Liver (tissue), 9 donors: Measurements from ENCODE around the gene SLC16A14. TPM values are rescaled to one million over a fixed set of nuclear protein-coding genes. Genes with fewer than 3 reads are reported as not detected.

Experiments
- DNase-seq: peaks from one replicate; pipeline ENCODE4 v3.0.0-alpha.2; 2017; ENCODE audit warnings: low spot score
- H3K27ac ChIP-seq, 2 donors: one replicate each; pipeline ENCODE4 v1.7.0; 2013; ENCODE audit warnings: inconsistent platforms in 2 of 2, low read length in 2 of 2, control low read depth in 1 of 2, low read depth in 1 of 2, mild to moderate bottlenecking in 1 of 2
- H3K27me3 ChIP-seq, 4 donors: one replicate each; pipeline versions ENCODE4 v1.6.1 to v1.7.0; 2013; ENCODE audit warnings: low read length in 3 of 4, inconsistent platforms in 1 of 4, mild to moderate bottlenecking in 1 of 4, moderate library complexity in 1 of 4; ENCODE audit not compliant: control insufficient read depth in 4 of 4, insufficient read depth in 4 of 4
- H3K36me3 ChIP-seq, 4 donors: one replicate each; pipeline versions ENCODE4 v1.6.1 to v1.7.0; 2013; ENCODE audit warnings: low read length in 3 of 4, mild to moderate bottlenecking in 3 of 4, low read depth in 1 of 4, moderate library complexity in 1 of 4; ENCODE audit not compliant: control insufficient read depth in 4 of 4, insufficient read depth in 3 of 4
- H3K4me1 ChIP-seq, 4 donors: one replicate each; pipeline versions ENCODE4 v1.6.1 to v1.7.0; 2013; ENCODE audit warnings: low read length in 3 of 4, mild to moderate bottlenecking in 3 of 4, moderate library complexity in 1 of 4; ENCODE audit not compliant: control insufficient read depth in 4 of 4, insufficient read depth in 4 of 4
- H3K4me3 ChIP-seq, 3 donors: one replicate each; pipeline versions ENCODE4 v1.6.1 to v1.7.0; 2013; ENCODE audit warnings: low read length in 3 of 3, control low read depth in 1 of 3, low read depth in 1 of 3, mild to moderate bottlenecking in 1 of 3
- H3K9ac ChIP-seq, 2 donors: one replicate each; pipeline ENCODE4 v1.7.0; 2013; ENCODE audit warnings: low read length in 2 of 2, mild to moderate bottlenecking in 2 of 2, moderate library complexity in 2 of 2, control low read depth in 1 of 2, low read depth in 1 of 2
- H3K9me3 ChIP-seq, 4 donors: one replicate each; pipeline versions ENCODE4 v1.6.1 to v1.7.0; 2013; ENCODE audit warnings: low read length in 3 of 4; ENCODE audit not compliant: control insufficient read depth in 4 of 4
- EGR1 ChIP-seq, 2 donors: IDR thresholded peaks; 2 replicates each; pipeline ENCODE4 v1.6.1; 2016 to 2018; ENCODE audit warnings: antibody characterized with exemption in 2 of 2, low read depth in 2 of 2
- FOXA1 ChIP-seq: IDR thresholded peaks from 2 replicates; pipeline ENCODE4 v1.6.1; 2016; ENCODE audit warnings: antibody characterized with exemption
- FOXA2 ChIP-seq: IDR thresholded peaks from 2 replicates; pipeline ENCODE4 v1.6.1; 2016; ENCODE audit warnings: antibody characterized with exemption
- GABPA ChIP-seq, 2 donors: IDR thresholded peaks in 1 of 2; conservative IDR thresholded peaks in 1 of 2; 2 replicates each; pipeline ENCODE4 v1.6.1; 2016; ENCODE audit warnings: antibody characterized with exemption in 2 of 2, mild to moderate bottlenecking in 1 of 2, moderate library complexity in 1 of 2
- HNF4A ChIP-seq, 2 donors: conservative IDR thresholded peaks; 2 replicates each; pipeline ENCODE4 v1.6.1; 2016; ENCODE audit warnings: antibody characterized with exemption in 2 of 2, mild to moderate bottlenecking in 2 of 2
- HNF4G ChIP-seq: IDR thresholded peaks from 2 replicates; pipeline ENCODE4 v1.6.1; 2016; ENCODE audit warnings: antibody characterized with exemption
- JUND ChIP-seq, 2 donors: IDR thresholded peaks; 2 replicates each; pipeline ENCODE4 v1.6.1; 2016; ENCODE audit warnings: antibody characterized with exemption in 2 of 2
- NR2F2 ChIP-seq: IDR thresholded peaks from 2 replicates; pipeline ENCODE4 v1.6.1; 2016; ENCODE audit warnings: antibody characterized with exemption
- RAD21 ChIP-seq, 2 donors: IDR thresholded peaks; 2 replicates each; pipeline ENCODE4 v1.6.1; 2016; ENCODE audit warnings: antibody characterized with exemption in 2 of 2, mild to moderate bottlenecking in 2 of 2
- RXRA ChIP-seq, 2 donors: IDR thresholded peaks; 2 replicates each; pipeline ENCODE4 v1.6.1; 2017 to 2018; ENCODE audit warnings: antibody characterized with exemption in 2 of 2, mild to moderate bottlenecking in 1 of 2
- SP1 ChIP-seq: IDR thresholded peaks from 2 replicates; pipeline ENCODE4 v1.6.1; 2018; ENCODE audit warnings: antibody characterized with exemption, mild to moderate bottlenecking
- TAF1 ChIP-seq: conservative IDR thresholded peaks from 2 replicates; pipeline ENCODE4 v1.6.1; 2016; ENCODE audit warnings: antibody characterized with exemption, mild to moderate bottlenecking
- YY1 ChIP-seq: IDR thresholded peaks from 2 replicates; pipeline ENCODE4 v1.6.1; 2016; ENCODE audit warnings: antibody characterized with exemption, mild to moderate bottlenecking
- WGBS: extraction: QIAGEN DNeasy Blood & Tissue Kit; methylation state at CpG from one replicate; pipeline ENCODE4 v1.1.7; 2013; 5-methylcytosine and 5-hydroxymethylcytosine counted together
- polyA plus RNA-seq, 2 donors: library from polyadenylated mRNA; stranded (reverse) in 1 of 2; unstranded in 1 of 2; fragments of 200-250 nt in 1 of 2; fragments of >200 nt in 1 of 2; fragmentation: Nextera tagmentation in 1 of 2; extraction: Ambion mirVana in 1 of 2; gene quantifications; one replicate each; pipeline versions ENCODE4 v1.2.1 to v1.2.3, GENCODE V29; 2013 to 2015
- total RNA-seq, 2 donors: library from RNA; depleted of rRNA; stranded (reverse); fragments of >200 nt; gene quantifications; one replicate each; pipeline ENCODE4 v1.2.3, GENCODE V29; 2014
- TF ChIP-seq, protein P1 (sequence below): IDR thresholded peaks from 2 replicates; pipeline ENCODE4 v1.6.1; 2016; ENCODE audit warnings: antibody characterized with exemption
- TF ChIP-seq, protein P2 (sequence below): IDR thresholded peaks from 2 replicates; pipeline ENCODE4 v1.6.1; 2016; ENCODE audit warnings: antibody characterized with exemption
- TF ChIP-seq, protein P3 (sequence below): fragments of 150-350 bp; IDR thresholded peaks from 2 replicates; pipeline ENCODE4 v1.5.1; 2017; ENCODE audit warnings: improper control_type of control experiment, low read depth, low read length; ENCODE audit not compliant: missing input control
- TF ChIP-seq, protein P4 (sequence below): IDR thresholded peaks from 2 replicates; pipeline ENCODE4 v1.6.1; 2016; ENCODE audit warnings: antibody characterized with exemption
- TF ChIP-seq, protein P5 (sequence below): IDR thresholded peaks from 2 replicates; pipeline ENCODE4 v1.6.1; 2016; ENCODE audit warnings: antibody characterized with exemption, mild to moderate bottlenecking
- donor health status: healthy.
- donor health status: healthy.
- donor health status: healthy.
- donor health status: healthy.
- donor health status: healthy.

SLC16A14 gene
- total and polyA plus RNA-seq, 4 donors, result 0.28 to 3.7 (median 1.1) TPM

DNA sequence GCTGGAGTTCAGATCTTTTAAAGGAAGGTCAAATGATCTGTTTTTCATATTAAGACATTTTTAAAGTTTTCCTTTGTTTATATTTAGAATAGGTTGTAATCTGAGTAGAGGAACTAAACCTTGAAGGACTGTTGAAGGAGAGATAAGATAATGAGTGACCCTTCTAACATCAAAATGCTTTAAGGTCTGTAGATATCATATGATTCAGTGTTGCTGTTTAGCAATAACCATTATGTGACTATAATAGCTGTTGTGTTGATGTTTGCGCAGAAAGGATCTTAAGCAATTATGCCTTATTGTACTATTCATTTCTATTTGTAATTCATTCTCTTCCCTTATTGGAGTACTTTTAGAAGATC is 60.0 kb downstream of the SLC16A14 start:
- Histone ChIP-seq H3K36me3 (no peaks in the 10 kb centered on the region), H3K4me3 (no peak overlapping the region), H3K9me3 (no peaks in the 10 kb centered on the region), H3K4me1 (no peaks in the 10 kb centered on the region), H3K9ac (no peak overlapping the region), H3K27me3 (no peaks in the 10 kb centered on the region), H3K27ac (no peak overlapping the region)
- WGBS, result 91% methylated on average over 1 of the region's 1 CpG
- no peak for DNase-seq
- TF ChIP-seq, protein P1, sequence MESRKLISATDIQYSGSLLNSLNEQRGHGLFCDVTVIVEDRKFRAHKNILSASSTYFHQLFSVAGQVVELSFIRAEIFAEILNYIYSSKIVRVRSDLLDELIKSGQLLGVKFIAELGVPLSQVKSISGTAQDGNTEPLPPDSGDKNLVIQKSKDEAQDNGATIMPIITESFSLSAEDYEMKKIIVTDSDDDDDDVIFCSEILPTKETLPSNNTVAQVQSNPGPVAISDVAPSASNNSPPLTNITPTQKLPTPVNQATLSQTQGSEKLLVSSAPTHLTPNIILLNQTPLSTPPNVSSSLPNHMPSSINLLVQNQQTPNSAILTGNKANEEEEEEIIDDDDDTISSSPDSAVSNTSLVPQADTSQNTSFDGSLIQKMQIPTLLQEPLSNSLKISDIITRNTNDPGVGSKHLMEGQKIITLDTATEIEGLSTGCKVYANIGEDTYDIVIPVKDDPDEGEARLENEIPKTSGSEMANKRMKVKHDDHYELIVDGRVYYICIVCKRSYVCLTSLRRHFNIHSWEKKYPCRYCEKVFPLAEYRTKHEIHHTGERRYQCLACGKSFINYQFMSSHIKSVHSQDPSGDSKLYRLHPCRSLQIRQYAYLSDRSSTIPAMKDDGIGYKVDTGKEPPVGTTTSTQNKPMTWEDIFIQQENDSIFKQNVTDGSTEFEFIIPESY, result no peak
- no peak for TF ChIP-seq HNF4A (conservative IDR thresholded peaks at IDR 0.05)
- no peak for TF ChIP-seq FOXA1
- TF ChIP-seq, protein P2, sequence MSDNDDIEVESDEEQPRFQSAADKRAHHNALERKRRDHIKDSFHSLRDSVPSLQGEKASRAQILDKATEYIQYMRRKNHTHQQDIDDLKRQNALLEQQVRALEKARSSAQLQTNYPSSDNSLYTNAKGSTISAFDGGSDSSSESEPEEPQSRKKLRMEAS, result no peak
- no peak for TF ChIP-seq FOXA2
- TF ChIP-seq EGR1 (IDR thresholded peaks at IDR 0.05; ENCODE audit: low read depth in 2 of 2), result no peak
- TF ChIP-seq NR2F2, result no peak
- TF ChIP-seq GABPA (IDR thresholded peaks at IDR 0.05 in 1 of 2, conservative IDR thresholded peaks at IDR 0.05 in 1 of 2), result no peak
- TF ChIP-seq, protein P3, sequence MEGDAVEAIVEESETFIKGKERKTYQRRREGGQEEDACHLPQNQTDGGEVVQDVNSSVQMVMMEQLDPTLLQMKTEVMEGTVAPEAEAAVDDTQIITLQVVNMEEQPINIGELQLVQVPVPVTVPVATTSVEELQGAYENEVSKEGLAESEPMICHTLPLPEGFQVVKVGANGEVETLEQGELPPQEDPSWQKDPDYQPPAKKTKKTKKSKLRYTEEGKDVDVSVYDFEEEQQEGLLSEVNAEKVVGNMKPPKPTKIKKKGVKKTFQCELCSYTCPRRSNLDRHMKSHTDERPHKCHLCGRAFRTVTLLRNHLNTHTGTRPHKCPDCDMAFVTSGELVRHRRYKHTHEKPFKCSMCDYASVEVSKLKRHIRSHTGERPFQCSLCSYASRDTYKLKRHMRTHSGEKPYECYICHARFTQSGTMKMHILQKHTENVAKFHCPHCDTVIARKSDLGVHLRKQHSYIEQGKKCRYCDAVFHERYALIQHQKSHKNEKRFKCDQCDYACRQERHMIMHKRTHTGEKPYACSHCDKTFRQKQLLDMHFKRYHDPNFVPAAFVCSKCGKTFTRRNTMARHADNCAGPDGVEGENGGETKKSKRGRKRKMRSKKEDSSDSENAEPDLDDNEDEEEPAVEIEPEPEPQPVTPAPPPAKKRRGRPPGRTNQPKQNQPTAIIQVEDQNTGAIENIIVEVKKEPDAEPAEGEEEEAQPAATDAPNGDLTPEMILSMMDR, result no peak
- no peak for TF ChIP-seq HNF4G
- TF ChIP-seq RAD21 (IDR thresholded peaks at IDR 0.05), result no peak
- TF ChIP-seq JUND (IDR thresholded peaks at IDR 0.05), result no peak
- TF ChIP-seq, protein P4, sequence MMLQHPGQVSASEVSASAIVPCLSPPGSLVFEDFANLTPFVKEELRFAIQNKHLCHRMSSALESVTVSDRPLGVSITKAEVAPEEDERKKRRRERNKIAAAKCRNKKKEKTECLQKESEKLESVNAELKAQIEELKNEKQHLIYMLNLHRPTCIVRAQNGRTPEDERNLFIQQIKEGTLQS, result no peak
- TF ChIP-seq TAF1, result no peak
- TF ChIP-seq, protein P5, sequence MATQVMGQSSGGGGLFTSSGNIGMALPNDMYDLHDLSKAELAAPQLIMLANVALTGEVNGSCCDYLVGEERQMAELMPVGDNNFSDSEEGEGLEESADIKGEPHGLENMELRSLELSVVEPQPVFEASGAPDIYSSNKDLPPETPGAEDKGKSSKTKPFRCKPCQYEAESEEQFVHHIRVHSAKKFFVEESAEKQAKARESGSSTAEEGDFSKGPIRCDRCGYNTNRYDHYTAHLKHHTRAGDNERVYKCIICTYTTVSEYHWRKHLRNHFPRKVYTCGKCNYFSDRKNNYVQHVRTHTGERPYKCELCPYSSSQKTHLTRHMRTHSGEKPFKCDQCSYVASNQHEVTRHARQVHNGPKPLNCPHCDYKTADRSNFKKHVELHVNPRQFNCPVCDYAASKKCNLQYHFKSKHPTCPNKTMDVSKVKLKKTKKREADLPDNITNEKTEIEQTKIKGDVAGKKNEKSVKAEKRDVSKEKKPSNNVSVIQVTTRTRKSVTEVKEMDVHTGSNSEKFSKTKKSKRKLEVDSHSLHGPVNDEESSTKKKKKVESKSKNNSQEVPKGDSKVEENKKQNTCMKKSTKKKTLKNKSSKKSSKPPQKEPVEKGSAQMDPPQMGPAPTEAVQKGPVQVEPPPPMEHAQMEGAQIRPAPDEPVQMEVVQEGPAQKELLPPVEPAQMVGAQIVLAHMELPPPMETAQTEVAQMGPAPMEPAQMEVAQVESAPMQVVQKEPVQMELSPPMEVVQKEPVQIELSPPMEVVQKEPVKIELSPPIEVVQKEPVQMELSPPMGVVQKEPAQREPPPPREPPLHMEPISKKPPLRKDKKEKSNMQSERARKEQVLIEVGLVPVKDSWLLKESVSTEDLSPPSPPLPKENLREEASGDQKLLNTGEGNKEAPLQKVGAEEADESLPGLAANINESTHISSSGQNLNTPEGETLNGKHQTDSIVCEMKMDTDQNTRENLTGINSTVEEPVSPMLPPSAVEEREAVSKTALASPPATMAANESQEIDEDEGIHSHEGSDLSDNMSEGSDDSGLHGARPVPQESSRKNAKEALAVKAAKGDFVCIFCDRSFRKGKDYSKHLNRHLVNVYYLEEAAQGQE, result no peak
- no peak for TF ChIP-seq SP1
- no peak for TF ChIP-seq YY1
- TF ChIP-seq RXRA (IDR thresholded peaks at IDR 0.05), result no peak
